CD4-positive, alpha-beta T cell treated with Interferon alpha-2 for 1 hour (primary cell): ENCODE results near the gene SPPL3.
"Not testable (repeated sequence)": the region's sequence is repeated elsewhere in the genome, so short reads cannot be mapped to it uniquely, and the experiment has no call there.

Experiments
- DNase-seq, 2 donors: peaks; one replicate each; pipeline ENCODE4 v3.0.0-alpha.2; 2020 to 2022

SPPL3 gene

GRCh38 chr12:120814903-120815429 is 89.2 kb downstream of the SPPL3 start:
- no peak for DNase-seq

GRCh38 chr12:120814203-120814902 is 89.8 kb downstream of the SPPL3 start:
- no peak for DNase-seq

GRCh38 chr12:120813588-120814153 is 90.5 kb downstream of the SPPL3 start:
- DNase-seq, result no peak

- no peak for DNase-seq
Observed at GRCh38 chr12:120810021-120810420, 94.1 kb downstream of the SPPL3 start.

- no peak for DNase-seq
Observed at GRCh38 chr12:120804428-120804827, 99.7 kb downstream of the SPPL3 start.

- DNase-seq, result no peak
Observed at GRCh38 chr12:120801146-120801545, 103.0 kb downstream of the SPPL3 start.

GRCh38 chr12:120800665-120801064 is 103.5 kb downstream of the SPPL3 start:
- DNase-seq, result no peak

GRCh38 chr12:120799243-120800045 is 104.7 kb downstream of the SPPL3 start:
- no peak for DNase-seq

- no peak for DNase-seq
Observed at GRCh38 chr12:120798696-120799095, 105.5 kb downstream of the SPPL3 start.

GRCh38 chr12:120797677-120798642 is 106.2 kb downstream of the SPPL3 start:
- DNase-seq, result no peak

GRCh38 chr12:120795441-120796178 is 108.5 kb downstream of the SPPL3 start:
- no peak for DNase-seq

- DNase-seq, result no peak
Observed at GRCh38 chr12:120793357-120793756, 110.8 kb downstream of the SPPL3 start.

- DNase-seq, result not testable (repeated sequence)
Observed at GRCh38 chr12:120792456-120792855, 111.7 kb downstream of the SPPL3 start.

- DNase-seq, result no peak
Observed at GRCh38 chr12:120791669-120792176, 112.4 kb downstream of the SPPL3 start.

GRCh38 chr12:120790114-120790513 is 114.0 kb downstream of the SPPL3 start:
- DNase-seq, result no peak

GRCh38 chr12:120787889-120788288 is 116.3 kb downstream of the SPPL3 start:
- DNase-seq, result no peak

- no peak for DNase-seq
Observed at GRCh38 chr12:120784804-120785203, 119.4 kb downstream of the SPPL3 start.

- no peak for DNase-seq
Observed at GRCh38 chr12:120783197-120783596, 121.0 kb downstream of the SPPL3 start.

GRCh38 chr12:120775862-120776552 is 128.2 kb downstream of the SPPL3 start:
- DNase-seq, result no peak

- no peak for DNase-seq
Observed at GRCh38 chr12:120774169-120774916, 129.8 kb downstream of the SPPL3 start.
